ENCODE results near the gene COPZ2.
"Not testable (repeated sequence)": the region's sequence is repeated elsewhere in the genome, so short reads cannot be mapped to it uniquely, and the experiment has no call there.

Gene COPZ2

GRCh38 chr17:48003417-48004151 lies 34.0 kb downstream of the COPZ2 start:
- FAIRE-seq, result no peak

- no peak for FAIRE-seq
Measured at GRCh38 chr17:48002916-48003416, 34.6 kb downstream of the COPZ2 start.

GRCh38 chr17:48002266-48002915 lies 35.2 kb downstream of the COPZ2 start:
- no peak for FAIRE-seq

DNA sequence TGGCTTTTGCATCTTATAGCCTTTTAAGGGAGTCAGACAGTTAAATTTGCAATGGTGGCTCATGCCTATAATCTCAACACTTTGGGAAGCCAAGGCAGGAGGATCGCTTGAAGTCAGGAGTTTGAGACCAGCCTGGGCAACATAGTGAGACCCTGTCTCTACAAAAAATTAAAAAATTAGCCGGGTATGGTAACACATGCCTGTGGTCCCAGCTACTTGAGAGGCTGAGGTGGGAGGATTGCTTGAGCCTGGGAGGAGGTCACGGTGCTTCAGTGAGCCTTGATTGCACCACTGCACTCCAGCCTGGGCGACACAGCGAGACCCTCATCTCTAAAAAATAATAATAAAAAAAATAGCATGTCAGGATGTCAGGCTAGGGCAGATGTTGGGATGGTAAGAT lies 35.9 kb downstream of the COPZ2 start:
- not testable (repeated sequence) for FAIRE-seq

- FAIRE-seq, result no peak
Measured at GRCh38 chr17:48001197-48001596, 36.4 kb downstream of the COPZ2 start.

- no peak for FAIRE-seq
Measured at GRCh38 chr17:47999582-47999981, 38.0 kb downstream of the COPZ2 start.

DNA sequence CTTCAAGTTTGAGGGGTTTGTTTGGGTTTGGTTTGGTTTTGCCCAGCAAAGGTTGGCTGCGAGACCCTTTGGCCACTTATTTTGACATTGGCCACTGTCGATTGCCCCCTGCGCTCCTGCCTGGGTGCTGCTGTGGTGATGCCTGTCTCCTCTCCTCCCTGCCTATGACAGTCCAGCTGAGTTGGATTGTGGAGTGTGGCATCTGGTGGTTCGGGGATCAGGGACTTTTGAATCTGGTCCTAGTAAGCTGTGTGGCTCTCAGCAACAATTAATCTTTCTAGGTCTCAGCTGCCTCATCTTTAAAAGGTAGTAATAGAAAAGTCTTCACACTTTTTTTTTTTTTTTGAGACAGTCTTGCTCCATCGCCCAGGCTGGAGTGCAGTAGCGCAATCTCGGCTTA lies 39.6 kb downstream of the COPZ2 start:
- no peak for FAIRE-seq

GRCh38 chr17:47997586-47997985 lies 40.0 kb downstream of the COPZ2 start:
- no peak for FAIRE-seq

GRCh38 chr17:47996201-47996600 lies 41.4 kb downstream of the COPZ2 start:
- no peak for FAIRE-seq

DNA sequence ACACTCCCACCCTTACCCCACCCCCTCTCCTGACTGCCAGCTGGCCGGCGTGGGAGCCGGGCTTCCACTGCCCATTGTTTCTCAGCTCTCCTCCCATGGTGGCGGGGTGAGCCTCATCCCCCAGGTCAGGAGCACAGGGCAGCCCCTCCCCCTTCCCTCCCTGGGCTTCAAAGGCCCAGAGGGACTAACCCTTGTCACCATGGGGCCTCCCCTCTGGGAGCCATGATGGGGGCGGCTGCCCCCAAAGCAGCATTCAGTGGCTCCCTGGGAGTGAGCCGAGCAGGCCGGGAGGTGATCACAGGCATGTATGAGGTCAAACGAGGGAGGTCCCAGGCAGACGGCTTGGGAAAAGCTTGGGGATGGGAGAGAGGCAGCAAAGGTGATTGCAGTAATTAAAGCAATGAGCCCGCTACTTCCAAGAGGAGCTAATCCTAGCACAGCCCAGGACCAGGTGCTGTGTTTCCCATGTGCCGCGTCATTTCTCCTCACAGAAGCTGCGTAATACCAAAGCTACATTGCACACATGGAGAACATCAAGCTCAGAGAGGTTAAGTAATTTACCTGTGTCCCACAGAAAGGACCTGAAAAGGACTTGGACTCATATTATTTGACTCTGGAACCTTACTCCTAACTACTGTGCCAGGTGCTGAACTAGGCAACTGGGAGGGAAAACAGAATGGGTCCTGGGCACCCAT lies 42.2 kb downstream of the COPZ2 start:
- FAIRE-seq, result no peak

DNA sequence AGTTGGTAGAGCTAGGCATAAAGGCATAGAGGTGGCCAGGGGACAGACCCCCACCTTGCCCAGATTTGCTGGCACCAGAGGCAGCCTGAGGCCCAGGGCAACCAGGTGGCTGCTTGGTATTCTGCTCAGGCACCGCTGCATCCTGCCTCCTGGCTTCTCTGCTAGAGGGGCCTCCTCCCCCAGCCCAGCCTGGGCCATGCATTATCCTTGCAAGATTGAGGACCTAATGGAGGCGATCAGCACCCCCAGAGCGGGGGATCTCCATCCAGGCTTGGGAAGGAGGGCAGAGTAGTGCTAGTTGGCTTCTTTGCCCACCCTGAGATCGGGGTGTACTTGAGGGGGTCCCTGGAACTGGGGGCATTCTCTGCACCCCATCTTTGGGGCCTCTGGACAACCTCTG lies 42.9 kb downstream of the COPZ2 start:
- FAIRE-seq, result no peak

- FAIRE-seq, result no peak
Measured at GRCh38 chr17:47993964-47994363, 43.6 kb downstream of the COPZ2 start.

DNA sequence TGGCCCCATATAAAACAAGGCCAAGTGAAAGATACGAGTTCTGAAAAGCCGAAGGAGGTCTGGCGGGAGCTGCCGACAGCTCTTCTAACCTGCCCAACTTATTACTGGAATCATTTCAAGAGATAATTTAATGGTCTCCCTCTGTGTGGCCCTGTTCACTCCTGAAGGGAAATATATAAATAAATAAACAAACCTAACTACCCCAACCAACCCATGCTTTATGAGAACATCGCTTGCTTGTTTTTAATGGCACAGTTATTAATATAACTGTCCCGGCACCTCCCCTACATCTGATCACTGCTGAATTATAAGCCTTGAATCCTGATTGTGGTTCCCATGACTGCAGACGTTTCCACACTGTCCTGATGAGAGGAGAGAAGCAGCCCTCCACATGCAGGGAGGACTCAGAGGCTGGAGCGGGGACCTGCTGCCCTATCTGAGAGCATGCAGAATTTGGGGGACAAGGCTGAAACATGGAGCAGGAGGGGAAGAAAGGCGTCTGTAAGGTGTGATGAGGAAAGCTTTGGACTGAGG lies 44.5 kb downstream of the COPZ2 start:
- FAIRE-seq, result no peak

- no peak for FAIRE-seq
Measured at GRCh38 chr17:47992216-47992615, 45.4 kb downstream of the COPZ2 start.

DNA sequence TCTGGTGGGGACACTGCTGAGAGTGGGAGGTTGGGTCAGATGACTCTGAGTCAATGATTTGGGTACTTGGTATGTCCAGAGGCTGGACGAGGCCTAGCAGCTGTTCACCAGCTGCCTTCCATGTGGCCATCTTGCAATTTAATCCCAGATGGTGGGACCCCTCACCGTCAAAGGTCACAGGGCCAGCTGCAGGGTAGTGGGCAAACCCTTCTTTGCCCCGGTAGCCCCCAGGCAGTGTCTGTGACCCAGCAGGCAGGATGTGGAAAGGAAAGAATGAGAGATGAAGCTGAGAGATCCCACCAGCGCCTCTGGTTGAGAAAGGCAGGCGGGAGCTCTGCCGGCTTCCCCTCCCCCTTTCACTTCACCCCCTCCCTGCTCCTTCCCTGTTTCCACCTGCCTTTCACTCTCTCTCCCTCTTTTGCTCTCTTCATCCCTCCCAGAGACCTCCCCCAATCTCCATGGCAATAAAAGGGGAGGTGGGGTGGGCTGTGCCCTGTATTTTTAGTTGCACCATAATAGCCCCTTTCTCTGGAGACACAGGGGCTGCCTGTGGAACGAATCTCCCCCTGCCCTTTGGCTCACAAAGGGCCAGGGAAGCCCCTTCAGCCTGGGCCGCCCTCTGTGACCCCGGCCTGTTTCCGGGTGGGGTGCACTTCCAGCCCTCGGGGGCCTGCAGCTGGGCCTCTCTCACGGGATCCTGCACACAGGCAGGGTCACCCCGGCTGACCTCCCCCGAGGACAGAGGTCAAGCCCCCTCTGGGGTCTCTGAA lies 46.5 kb downstream of the COPZ2 start:
- FAIRE-seq, result no peak

DNA sequence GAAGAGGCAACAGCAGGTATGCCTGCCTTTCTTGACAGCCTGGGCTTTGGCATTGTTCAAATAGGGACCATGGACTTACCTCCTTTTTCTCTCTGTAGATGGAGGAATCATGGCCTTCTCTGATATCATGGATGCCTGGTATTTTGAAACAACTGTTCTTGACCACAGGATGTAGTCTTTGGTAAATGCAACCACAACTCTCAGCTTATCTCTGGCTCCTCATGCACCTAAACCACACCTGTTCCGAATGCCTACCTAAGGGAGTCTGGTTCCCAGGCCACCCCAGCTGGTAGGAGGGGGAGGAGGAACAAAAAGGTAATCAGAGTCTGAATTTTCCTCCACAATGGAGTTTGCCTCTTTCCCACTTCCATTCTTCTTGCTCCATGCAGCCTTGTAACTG lies 47.9 kb downstream of the COPZ2 start:
- no peak for FAIRE-seq

- no peak for FAIRE-seq
Measured at GRCh38 chr17:47989159-47989558, 48.4 kb downstream of the COPZ2 start.

DNA sequence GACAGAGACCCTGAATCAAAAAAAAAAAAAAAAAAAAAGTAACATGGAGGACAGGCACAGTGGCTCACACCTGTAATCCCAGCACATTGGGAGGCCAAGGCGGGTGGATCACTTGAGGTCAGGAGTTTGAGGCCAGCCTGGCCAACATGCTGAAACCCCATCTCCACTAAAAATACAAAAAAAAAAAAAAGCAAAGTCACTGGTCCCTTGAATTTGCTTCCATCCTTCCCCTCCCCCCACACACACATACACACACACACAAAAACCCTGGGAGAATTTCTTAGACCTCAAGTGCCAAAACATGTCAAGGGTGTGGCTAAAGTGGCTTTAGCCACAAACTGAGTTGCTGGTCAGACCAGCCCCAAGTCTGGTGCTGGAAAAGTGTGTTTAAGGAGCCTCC lies 49.2 kb downstream of the COPZ2 start:
- not testable (repeated sequence) for FAIRE-seq

- no peak for FAIRE-seq
Measured at GRCh38 chr17:47987240-47987835, 50.3 kb downstream of the COPZ2 start.

GRCh38 chr17:47986520-47986919 lies 51.1 kb downstream of the COPZ2 start:
- no peak for FAIRE-seq

GRCh38 chr17:47983492-47984223 lies 53.9 kb downstream of the COPZ2 start:
- no peak for FAIRE-seq
